ENCODE measurements around the gene CDK2. TPM values are rescaled to one million over a fixed set of nuclear protein-coding genes. Genes with fewer than 3 reads are reported as not detected.

CDK2 gene
- total RNA-seq, 2 donors from 2014 or later = 5.4 to 13.8 TPM

DNA sequence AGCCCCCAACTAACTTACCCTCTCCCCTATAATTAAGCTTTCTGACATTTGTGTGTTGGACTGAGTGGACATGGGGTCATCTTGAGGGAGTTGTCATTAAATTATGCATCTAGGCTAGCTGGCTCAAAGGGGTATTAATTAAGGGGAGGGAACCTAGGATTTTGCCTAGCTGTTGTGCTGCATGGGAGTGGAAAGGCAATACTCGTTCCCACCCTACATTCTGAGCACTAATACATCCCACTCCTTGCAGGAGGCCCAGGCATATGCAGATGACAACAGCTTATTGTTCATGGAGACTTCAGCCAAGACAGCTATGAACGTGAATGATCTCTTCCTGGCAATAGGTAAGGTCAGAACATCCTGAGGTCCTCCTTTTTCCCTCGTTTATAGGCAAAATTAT, 24.5 kb downstream of the CDK2 start:
- TF ChIP-seq, protein P1, sequence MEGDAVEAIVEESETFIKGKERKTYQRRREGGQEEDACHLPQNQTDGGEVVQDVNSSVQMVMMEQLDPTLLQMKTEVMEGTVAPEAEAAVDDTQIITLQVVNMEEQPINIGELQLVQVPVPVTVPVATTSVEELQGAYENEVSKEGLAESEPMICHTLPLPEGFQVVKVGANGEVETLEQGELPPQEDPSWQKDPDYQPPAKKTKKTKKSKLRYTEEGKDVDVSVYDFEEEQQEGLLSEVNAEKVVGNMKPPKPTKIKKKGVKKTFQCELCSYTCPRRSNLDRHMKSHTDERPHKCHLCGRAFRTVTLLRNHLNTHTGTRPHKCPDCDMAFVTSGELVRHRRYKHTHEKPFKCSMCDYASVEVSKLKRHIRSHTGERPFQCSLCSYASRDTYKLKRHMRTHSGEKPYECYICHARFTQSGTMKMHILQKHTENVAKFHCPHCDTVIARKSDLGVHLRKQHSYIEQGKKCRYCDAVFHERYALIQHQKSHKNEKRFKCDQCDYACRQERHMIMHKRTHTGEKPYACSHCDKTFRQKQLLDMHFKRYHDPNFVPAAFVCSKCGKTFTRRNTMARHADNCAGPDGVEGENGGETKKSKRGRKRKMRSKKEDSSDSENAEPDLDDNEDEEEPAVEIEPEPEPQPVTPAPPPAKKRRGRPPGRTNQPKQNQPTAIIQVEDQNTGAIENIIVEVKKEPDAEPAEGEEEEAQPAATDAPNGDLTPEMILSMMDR (IDR thresholded peaks at IDR 0.05) = no peak
- no peaks in the 10 kb centered on the region for H3K27me3 ChIP-seq
- H3K4me1 ChIP-seq = no peaks in the 10 kb centered on the region
- peaks cover 81% of the 10 kb centered on the region for H3K36me3 ChIP-seq
- H3K27ac ChIP-seq = no peak overlapping the region
- no peak for DNase-seq (ENCODE audit: low spot score)
- H3K4me3 ChIP-seq = no peak overlapping the region
- H3K9me3 ChIP-seq = no peaks in the 10 kb centered on the region

DNA sequence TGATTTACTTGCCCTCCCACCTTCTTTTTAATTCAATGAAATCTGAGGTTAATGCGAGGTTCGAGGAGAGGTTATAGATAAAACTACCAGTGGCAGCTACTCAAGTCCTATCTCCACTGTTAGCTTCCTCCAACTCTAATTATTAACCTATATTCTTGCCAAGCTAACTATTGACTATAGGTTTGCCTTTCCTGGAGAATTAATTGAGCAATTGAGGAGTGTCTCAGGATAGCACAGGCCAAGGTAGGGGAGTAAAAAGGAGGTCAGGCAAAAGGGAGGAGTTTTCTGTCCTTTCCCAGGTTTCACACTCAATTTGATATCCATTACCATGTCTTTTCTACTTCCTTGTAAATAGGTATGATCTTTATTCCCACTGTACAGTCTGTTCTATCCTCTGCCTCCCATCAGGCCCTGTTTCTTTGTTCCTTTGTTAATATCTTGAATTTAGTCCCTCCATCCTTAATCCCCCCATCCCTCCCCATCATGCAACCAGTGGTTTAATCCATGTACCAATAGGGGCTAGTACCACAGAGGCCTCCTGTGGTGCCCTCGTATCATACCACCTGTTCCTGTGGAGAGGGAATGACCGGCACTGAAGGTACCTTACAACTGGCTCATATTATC, 26.7 kb downstream of the CDK2 start:
- no peaks in the 10 kb centered on the region for H3K27me3 ChIP-seq
- no peak for DNase-seq (ENCODE audit: low spot score)
- no peaks in the 10 kb centered on the region for H3K9me3 ChIP-seq
- H3K4me3 ChIP-seq = no peak overlapping the region
- peaks cover 60% of the 10 kb centered on the region for H3K36me3 ChIP-seq
- H3K27ac ChIP-seq = no peak overlapping the region
- peaks cover 0 to 16% of the 10 kb centered on the region in 2 donors for H3K4me1 ChIP-seq
- TF ChIP-seq, protein P1 (IDR thresholded peaks at IDR 0.05) = no peak

DNA sequence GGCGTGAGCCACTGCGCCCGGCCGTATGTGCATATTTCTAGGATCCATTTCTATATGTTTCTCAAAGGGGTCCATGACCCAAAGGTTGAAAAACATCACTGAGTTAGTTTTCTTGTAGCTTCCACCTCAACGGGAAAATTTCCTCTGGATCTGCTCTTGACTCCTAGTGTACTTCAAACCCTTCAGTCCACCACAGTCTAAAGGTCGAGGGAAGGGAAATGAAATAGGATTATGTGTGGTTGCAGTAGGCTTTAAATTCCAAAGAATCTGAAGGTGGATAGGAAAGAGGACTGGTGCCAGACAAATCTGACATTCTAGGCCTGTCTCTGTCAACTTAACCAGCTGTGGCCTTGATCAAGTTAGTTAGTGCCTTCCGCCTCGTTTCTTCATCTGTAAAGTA, 28.7 kb downstream of the CDK2 start:
- Histone ChIP-seq H3K36me3 (peaks cover 41% of the 10 kb centered on the region), H3K9me3 (no peaks in the 10 kb centered on the region), H3K27me3 (no peaks in the 10 kb centered on the region), H3K27ac (no peak overlapping the region), H3K4me1 (peaks cover 0 to 19% of the 10 kb centered on the region in 2 donors), H3K4me3 (no peak overlapping the region)
- TF ChIP-seq, protein P1 (IDR thresholded peaks at IDR 0.05) = no peak
- DNase-seq (ENCODE audit: low spot score) = no peak

DNA sequence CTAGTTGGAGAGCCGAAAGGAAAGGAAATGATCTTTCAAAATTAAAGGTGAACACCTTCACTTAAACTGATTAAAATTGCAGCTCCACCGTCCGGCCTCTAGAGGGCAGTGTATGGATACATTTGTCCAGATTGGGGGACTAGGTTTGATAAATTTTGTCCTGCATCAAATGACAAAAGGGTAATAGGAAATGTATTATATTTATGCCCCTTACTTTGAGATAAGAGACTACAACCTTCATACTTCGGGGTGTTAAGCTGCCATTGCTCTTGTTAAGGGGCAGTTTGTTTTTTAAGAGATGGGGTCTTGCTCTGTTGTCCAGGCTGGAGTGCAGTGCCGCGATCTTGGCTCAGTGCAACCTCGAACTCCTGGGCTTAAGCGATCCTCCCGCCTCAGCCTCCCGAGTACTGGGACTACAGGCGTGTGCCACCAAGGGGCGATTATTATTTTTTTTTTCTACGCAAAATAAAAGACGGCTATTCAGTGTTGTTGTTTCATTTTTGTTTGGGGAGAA, 29.6 kb downstream of the CDK2 start:
- peak overlapping the region; percentile 84 to 86 for H3K27ac ChIP-seq
- peaks cover 0 to 19% of the 10 kb centered on the region in 2 donors for H3K4me1 ChIP-seq
- peak; percentile 73 for DNase-seq (ENCODE audit: low spot score)
- H3K36me3 ChIP-seq = peaks cover 32% of the 10 kb centered on the region
- H3K4me3 ChIP-seq = peak overlapping the region; percentile 48 to 78
- no peaks in the 10 kb centered on the region for H3K9me3 ChIP-seq
- TF ChIP-seq, protein P1 (IDR thresholded peaks at IDR 0.05) = peak; percentile 81 to 89
- no peaks in the 10 kb centered on the region for H3K27me3 ChIP-seq

DNA sequence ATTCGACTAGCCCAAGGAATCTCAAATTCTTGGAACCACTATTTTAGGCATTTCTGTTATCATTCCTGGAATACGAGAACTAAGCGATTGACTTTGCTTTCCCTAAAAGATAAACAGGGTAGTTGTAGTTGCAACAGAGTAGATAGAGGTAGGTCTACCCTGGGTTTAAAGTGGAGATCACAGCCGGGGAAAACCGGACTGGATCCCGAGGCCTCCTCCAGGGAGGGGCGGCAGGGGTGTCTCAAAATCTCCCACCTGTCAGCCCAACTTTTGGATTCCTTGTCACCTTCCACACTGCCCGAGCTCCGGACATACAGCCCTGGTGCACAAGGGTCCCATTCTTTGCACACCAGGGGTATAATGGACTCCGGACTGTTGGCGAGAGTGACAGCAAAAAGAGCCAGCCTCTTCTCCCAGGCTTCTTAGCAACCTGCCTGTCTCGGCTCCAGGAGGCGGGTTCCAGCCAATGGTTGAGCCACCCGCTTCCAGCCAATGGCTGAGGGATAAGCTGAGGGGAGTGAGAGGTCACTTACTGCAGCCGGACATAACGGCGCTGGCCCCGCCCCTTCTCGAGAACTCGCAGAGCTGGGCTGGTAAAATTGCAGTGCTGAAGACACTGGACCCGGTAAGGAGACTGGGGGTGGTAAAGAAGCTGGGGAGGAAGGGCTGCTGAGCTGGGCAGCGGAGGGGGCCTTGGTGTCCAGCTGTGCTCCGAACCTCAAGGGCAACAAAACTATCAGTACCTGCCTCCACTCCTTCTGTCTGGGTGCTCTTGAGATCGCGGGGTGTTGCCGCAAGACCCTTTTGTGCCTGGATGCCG, 30.3 kb downstream of the CDK2 start, which contains the start of gene SUOX:
SUOX (plus strand) TSS at position 562 of the 820 bp plus-strand sequence. CDS start 4,946 bp downstream, outside the sequence.
- TF ChIP-seq, protein P1 (IDR thresholded peaks at IDR 0.05) = no peak
- Histone ChIP-seq H3K4me1 (peaks cover 0 to 19% of the 10 kb centered on the region in 2 donors), H3K9me3 (no peaks in the 10 kb centered on the region), H3K4me3 (peak within 1 kb of the TSS; percentile 48 to 78), H3K27me3 (no peaks in the 10 kb centered on the region), H3K36me3 (peaks cover 25% of the 10 kb centered on the region), H3K27ac (peak within 1 kb of the TSS; percentile 84 to 86)
- peak; percentile 98 for DNase-seq (ENCODE audit: low spot score)
